ENCODE measurements around the gene ANKRD27. TPM values are rescaled to one million over a fixed set of nuclear protein-coding genes. Genes with fewer than 3 reads are reported as not detected.
A peak's percentile ranks its signal among the peaks of the same experiment; 100 is the strongest.
"Not testable (repeated sequence)": the region's sequence is repeated elsewhere in the genome, so short reads cannot be mapped to it uniquely, and the experiment has no call there.

Gene ANKRD27
- total and polyA plus RNA-seq, 10 of the 15 experiments (the other 5 are each of a cell fraction or from before 2014, with no cell fraction given), result 2.8 to 49.9 (median 28.5) TPM

DNA sequence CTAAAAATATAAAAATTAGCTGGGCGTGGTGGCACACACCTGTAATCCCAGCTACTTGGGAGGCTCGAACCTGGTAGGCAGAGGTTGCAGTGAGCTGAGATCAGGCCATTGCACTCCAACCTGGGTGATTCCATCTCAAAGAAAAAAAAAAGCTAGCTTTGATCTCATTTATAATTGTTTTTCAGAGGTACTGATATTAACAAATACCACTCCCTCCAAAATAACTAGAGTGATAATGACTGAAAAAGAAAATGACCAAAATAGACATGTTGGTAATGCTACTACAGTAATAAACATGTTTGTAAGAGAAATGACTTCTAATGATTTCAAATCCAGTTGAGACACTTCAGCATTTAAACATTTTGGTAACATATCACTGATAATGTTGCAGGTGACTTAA lies 81.0 kb downstream of the ANKRD27 start:
- Histone ChIP-seq H3K27ac (ENCODE audit: control insufficient read depth, insufficient read depth) (peak overlapping the region; percentile 15; the same call in 1 of the 2 replicates), H3K4me2 (ENCODE audit: control insufficient read depth, insufficient read depth) (no peak overlapping the region), H3K27me3 (replicated peaks in 1 of 2; ENCODE audit: control insufficient read depth in 2 of 2, insufficient read depth in 2 of 2, low read length in 1 of 2) (no peaks in the 10 kb centered on the region), H3K79me2 (ENCODE audit: control insufficient read depth, insufficient read depth, low read length) (no peaks in the 10 kb centered on the region), H2AFZ (ENCODE audit: control insufficient read depth, low read depth, low read length) (no peak overlapping the region), H3K9ac (ENCODE audit: control insufficient read depth, insufficient read depth, low read length) (no peak overlapping the region), H3K36me3 (ENCODE audit: control insufficient read depth in 2 of 2, insufficient read depth in 2 of 2, low read length in 1 of 2) (peaks cover 4 to 24% of the 10 kb centered on the region in 2 experiments; a peak in 3 of 4 replicates), H3K4me3 (no peak overlapping the region), H3K4me1 (ENCODE audit: control insufficient read depth, insufficient read depth, low read length) (no peaks in the 10 kb centered on the region), H3K9me3 (replicated peaks; ENCODE audit: control insufficient read depth, insufficient read depth, low read length) (no peaks in the 10 kb centered on the region; the same call in 2 of the 3 replicates), H4K20me1 (ENCODE audit: control insufficient read depth, insufficient read depth) (no peaks in the 10 kb centered on the region)
- FAIRE-seq, result no peak
- no peak for DNase-seq (ENCODE audit: low read depth, low spot score)
- 44% methylated on average over 2 of the region's 2 CpGs for WGBS (ENCODE audit: insufficient coverage, insufficient replicate concordance, low lambda C conversion rate, missing lambda C conversion rate)
- POLR2A ChIA-PET, result interaction anchor here (1.1 to 1.2 kb wide), 2 partner anchors 11 to 13 kb away, joined by 3 to 4 read pairs; partner anchors contain the start of gene PDCD5
- BruUV-seq (replicated peaks), result no TSS peak
- no peak for ATAC-seq
- CTCF ChIA-PET, result interaction anchor here (1.2 kb wide), 1 partner anchor 9 kb away, joined by 5 read pairs; no protein-coding TSS in a partner anchor
- TF ChIP-seq JUNB (IDR thresholded peaks at IDR 0.05) (peak; percentile 61), MEF2A (IDR thresholded peaks at IDR 0.05; ENCODE audit: insufficient read depth, low read depth, low read length) (peak; percentile 65; the same call in 1 of the 2 replicates), NFIC (IDR thresholded peaks at IDR 0.05; ENCODE audit: low read depth, low read length) (peak; percentile 28; the same call in 1 of the 2 replicates), TCF7 (IDR thresholded peaks at IDR 0.05; ENCODE audit: borderline replicate concordance) (0 out of 2 replicates have a peak, but pooled peaks have one; percentile 62)
- TF ChIP-seq, protein P1, sequence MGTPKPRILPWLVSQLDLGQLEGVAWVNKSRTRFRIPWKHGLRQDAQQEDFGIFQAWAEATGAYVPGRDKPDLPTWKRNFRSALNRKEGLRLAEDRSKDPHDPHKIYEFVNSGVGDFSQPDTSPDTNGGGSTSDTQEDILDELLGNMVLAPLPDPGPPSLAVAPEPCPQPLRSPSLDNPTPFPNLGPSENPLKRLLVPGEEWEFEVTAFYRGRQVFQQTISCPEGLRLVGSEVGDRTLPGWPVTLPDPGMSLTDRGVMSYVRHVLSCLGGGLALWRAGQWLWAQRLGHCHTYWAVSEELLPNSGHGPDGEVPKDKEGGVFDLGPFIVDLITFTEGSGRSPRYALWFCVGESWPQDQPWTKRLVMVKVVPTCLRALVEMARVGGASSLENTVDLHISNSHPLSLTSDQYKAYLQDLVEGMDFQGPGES (IDR thresholded peaks at IDR 0.05), result no peak
- RAD21 ChIA-PET (ENCODE audit: unreplicated experiment), result no interaction called here
- in situ Hi-C loops (cut with MboI) (no loop called here), intact Hi-C loops (cut with micrococcal nuclease; ENCODE audit: unreplicated experiment) (no loop called here)
- SMC1A ChIA-PET (ENCODE audit: uncharacterized antibody, unreplicated experiment), result interaction anchor here (0.9 kb wide), 1 partner anchor 9 kb away, joined by 3 read pairs; no protein-coding TSS in a partner anchor

DNA sequence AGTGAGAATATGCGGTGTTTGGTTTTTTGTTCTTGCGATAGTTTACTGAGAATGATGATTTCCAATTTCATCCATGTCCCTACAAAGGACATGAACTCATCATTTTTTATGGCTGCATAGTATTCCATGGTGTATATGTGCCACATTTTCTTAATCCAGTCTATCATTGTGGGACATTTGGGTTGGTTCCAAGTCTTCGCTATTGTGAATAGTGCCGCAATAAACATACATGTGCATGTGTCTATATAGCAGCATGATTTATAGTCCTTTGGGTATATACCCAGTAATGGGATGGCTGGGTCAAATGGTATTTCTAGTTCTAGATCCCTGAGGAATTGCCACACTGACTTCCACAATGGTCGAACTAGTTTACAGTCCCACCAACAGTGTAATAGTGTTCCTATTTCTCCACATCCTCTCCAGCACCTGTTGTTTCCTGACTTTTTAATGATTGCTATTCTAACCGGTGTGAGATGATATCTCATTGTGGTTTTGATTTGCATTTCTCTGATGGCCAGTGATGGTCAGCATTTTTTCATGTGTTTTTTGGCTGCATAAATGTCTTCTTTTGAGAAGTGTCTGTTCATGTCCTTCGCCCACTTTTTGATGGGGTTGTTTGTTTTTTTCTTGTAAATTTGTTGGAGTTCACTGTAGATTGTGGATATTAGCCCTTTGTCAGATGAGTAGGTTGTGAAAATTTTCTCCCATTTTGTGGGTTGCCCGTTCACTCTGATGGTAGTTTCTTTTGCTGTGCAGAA lies 87.1 kb downstream of the ANKRD27 start:
- CTCF ChIA-PET; H3K4me3 ChIP-seq; RAD21 ChIA-PET (ENCODE audit: unreplicated experiment); SMC1A ChIA-PET (ENCODE audit: uncharacterized antibody, unreplicated experiment); H2AFZ ChIP-seq (ENCODE audit: control insufficient read depth, low read depth, low read length); BruUV-seq (replicated peaks); H3K4me2 ChIP-seq (ENCODE audit: control insufficient read depth, insufficient read depth); FAIRE-seq; H3K27me3 ChIP-seq (replicated peaks in 1 of 2; ENCODE audit: control insufficient read depth in 2 of 2, insufficient read depth in 2 of 2, low read length in 1 of 2); POLR2A ChIA-PET; H3K9me3 ChIP-seq (replicated peaks; ENCODE audit: control insufficient read depth, insufficient read depth, low read length); ATAC-seq; H3K4me1 ChIP-seq (ENCODE audit: control insufficient read depth, insufficient read depth, low read length); DNase-seq (ENCODE audit: low read depth, low spot score); H4K20me1 ChIP-seq (ENCODE audit: control insufficient read depth, insufficient read depth); H3K79me2 ChIP-seq (ENCODE audit: control insufficient read depth, insufficient read depth, low read length); H3K9ac ChIP-seq (ENCODE audit: control insufficient read depth, insufficient read depth, low read length); H3K27ac ChIP-seq (ENCODE audit: control insufficient read depth, insufficient read depth): not testable (repeated sequence)
- intact Hi-C loops (cut with micrococcal nuclease; ENCODE audit: unreplicated experiment) (loop anchor here (10.0 kb wide), 1 partner anchor 387 kb away; the partner anchor contains the start of genes CEP89 and FAAP24), in situ Hi-C loops (cut with MboI) (loop anchor here (10.0 kb wide), 1 partner anchor 183 kb away; the partner anchor contains the start of gene DPY19L3)
- 82% methylated on average over 6 of the region's 8 CpGs for WGBS (ENCODE audit: insufficient coverage, insufficient replicate concordance, low lambda C conversion rate, missing lambda C conversion rate)
- H3K36me3 ChIP-seq (ENCODE audit: control insufficient read depth in 2 of 2, insufficient read depth in 2 of 2, low read length in 1 of 2), result peaks cover 2 to 20% of the 10 kb centered on the region in 2 experiments

Measured in GM12878 (cell line).